Medulla oblongata (tissue), 1 donor: ENCODE results near the gene NEDD9.

ENCODE experiments used
- DNase-seq: peaks from one replicate; pipeline ENCODE4 v3.0.0-alpha.2; 2015; ENCODE audit errors: extremely low spot score

NEDD9 gene

GRCh38 chr6:11236076-11236750, 3.7 kb upstream of the NEDD9 start:
- no peak for DNase-seq

GRCh38 chr6:11235062-11235461, 2.6 kb upstream of the NEDD9 start:
- DNase-seq, result no peak

GRCh38 chr6:11233673-11234573, 1.5 kb upstream of the NEDD9 start:
- DNase-seq, result no peak

- DNase-seq, result no peak
Measured at GRCh38 chr6:11232770-11233626, 530 bp upstream of the NEDD9 start.

GRCh38 chr6:11231564-11232192, 790 bp downstream of the NEDD9 start:
- DNase-seq, result peak; percentile 78

GRCh38 chr6:11231108-11231463, 1.4 kb downstream of the NEDD9 start:
- DNase-seq, result no peak

GRCh38 chr6:11230158-11231107, 2.0 kb downstream of the NEDD9 start:
- no peak for DNase-seq

GRCh38 chr6:11229655-11230046, 2.8 kb downstream of the NEDD9 start:
- no peak for DNase-seq

- no peak for DNase-seq
Measured at GRCh38 chr6:11228935-11229654, 3.4 kb downstream of the NEDD9 start.

GRCh38 chr6:11227698-11228097, 4.8 kb downstream of the NEDD9 start:
- no peak for DNase-seq

- DNase-seq, result no peak
Measured at GRCh38 chr6:11226005-11226404, 6.5 kb downstream of the NEDD9 start.

- DNase-seq, result no peak
Measured at GRCh38 chr6:11224966-11225463, 7.5 kb downstream of the NEDD9 start.

- DNase-seq, result no peak
Measured at GRCh38 chr6:11224252-11224965, 8.1 kb downstream of the NEDD9 start.

GRCh38 chr6:11223286-11223864, 9.1 kb downstream of the NEDD9 start:
- DNase-seq, result no peak

GRCh38 chr6:11222385-11223277, 9.8 kb downstream of the NEDD9 start:
- DNase-seq, result no peak

- DNase-seq, result no peak
Measured at GRCh38 chr6:11221623-11222384, 10.7 kb downstream of the NEDD9 start.

GRCh38 chr6:11219400-11219834, 13.1 kb downstream of the NEDD9 start:
- no peak for DNase-seq
